ENCODE data around the gene TM4SF20. TPM values are rescaled to one million over a fixed set of nuclear protein-coding genes. Genes with fewer than 3 reads are reported as not detected.

The TM4SF20 gene
- 0.57 TPM in 1 of 2 replicates, not detected in the other for total RNA-seq (ENCODE audit: low replicate concordance)

GRCh38 chr2:227379095-227379494 is at the start of gene TM4SF20:
TM4SF20 (minus strand) TSS chr2:227379306; CDS start chr2:227379268, 38 bp downstream.
- no peak for DNase-seq (ENCODE audit: low read depth)
- no peak for TF ChIP-seq CTCF (IDR thresholded peaks at IDR 0.05; ENCODE audit: insufficient read depth, low read length)
- no peak within 1 kb of the TSS for H3K4me3 ChIP-seq (ENCODE audit: low read depth, low read length)

- no peak for TF ChIP-seq CTCF (IDR thresholded peaks at IDR 0.05; ENCODE audit: insufficient read depth, low read length)
- no peak overlapping the region for H3K4me3 ChIP-seq (ENCODE audit: low read depth, low read length)
- DNase-seq (ENCODE audit: low read depth), result no peak
These were observed 49.7 kb upstream of the TM4SF20 start for GRCh38 chr2:227428731-227429285.

- H3K4me3 ChIP-seq (ENCODE audit: low read depth, low read length), result no peak overlapping the region
- no peak for DNase-seq (ENCODE audit: low read depth)
- TF ChIP-seq CTCF (IDR thresholded peaks at IDR 0.05; ENCODE audit: insufficient read depth, low read length), result no peak
These were observed 44.8 kb upstream of the TM4SF20 start for GRCh38 chr2:227423656-227424499.

GRCh38 chr2:227420087-227421052 is 41.3 kb upstream of the TM4SF20 start:
- DNase-seq (ENCODE audit: low read depth), result no peak
- H3K4me3 ChIP-seq (ENCODE audit: low read depth, low read length), result no peak overlapping the region
- no peak for TF ChIP-seq CTCF (IDR thresholded peaks at IDR 0.05; ENCODE audit: insufficient read depth, low read length)

- DNase-seq (ENCODE audit: low read depth), result no peak
- H3K4me3 ChIP-seq (ENCODE audit: low read depth, low read length), result no peak overlapping the region
- TF ChIP-seq CTCF (IDR thresholded peaks at IDR 0.05; ENCODE audit: insufficient read depth, low read length), result no peak
These were observed 37.6 kb upstream of the TM4SF20 start for GRCh38 chr2:227416701-227417100.
